Upper lobe of left lung (tissue), 6 donors: ENCODE data around the gene MECP2. TPM values are rescaled to one million over a fixed set of nuclear protein-coding genes. Genes with fewer than 3 reads are reported as not detected.
A peak's percentile ranks its signal among the peaks of the same experiment; 100 is the strongest.
"Not testable (repeated sequence)": the region's sequence is repeated elsewhere in the genome, so short reads cannot be mapped to it uniquely, and the experiment has no call there.

Experiments
- ATAC-seq, 2 donors: fragments of 200-7000 bp; cut with Tn5 transposase; one replicate each; pipeline ENCODE4 v1.9.1; 2022; ENCODE audit warnings: mild to moderate bottlenecking in 2 of 2, moderate library complexity in 2 of 2; ENCODE audit not compliant: low FRiP score in 2 of 2
- DNase-seq, 2 donors: peaks; one replicate each; pipeline ENCODE4 v3.0.0-alpha.2; 2019 to 2020
- H3K27ac ChIP-seq, 4 donors: fragments of 200-600 bp; sonication (generic); one replicate each; pipeline ENCODE4 v1.5.1; 2016 to 2019
- H3K27me3 ChIP-seq, 4 donors: fragments of 200-600 bp; sonication (generic); one replicate each; pipeline ENCODE4 v1.5.1; 2017 to 2019
- H3K36me3 ChIP-seq, 4 donors: fragments of 200-600 bp; sonication (generic); one replicate each; pipeline ENCODE4 v1.5.1; 2016 to 2019
- H3K4me1 ChIP-seq, 4 donors: fragments of 200-600 bp; sonication (generic); one replicate each; pipeline ENCODE4 v1.5.1; 2018 to 2019
- H3K4me3 ChIP-seq, 4 donors: fragments of 200-600 bp; sonication (generic); one replicate each; pipeline ENCODE4 v1.5.1; 2017 to 2019; ENCODE audit warnings: mild to moderate bottlenecking in 2 of 4, moderate library complexity in 1 of 4
- H3K9me3 ChIP-seq, 4 donors: fragments of 200-600 bp; sonication (generic); one replicate each; pipeline ENCODE4 v1.5.1; 2018 to 2019
- CTCF ChIP-seq, 6 experiments: fragments of 450-650 bp in 4 of 6; fragments of 200-600 bp in 2 of 6; sonication (generic) in 2 of 6; IDR thresholded peaks; one replicate each; pipeline ENCODE4 v1.5.1; 2016 to 2019; ENCODE audit warnings: antibody characterized with exemption in 6 of 6
- EP300 ChIP-seq, 4 donors: sonication (generic); formaldehyde crosslinking; IDR thresholded peaks; one replicate each; pipeline ENCODE4 v1.5.1; 2017; ENCODE audit warnings: antibody characterized with exemption in 4 of 4, control low read depth in 2 of 4
- POLR2A ChIP-seq, 4 donors: fragments of 450-650 bp; IDR thresholded peaks; one replicate each; pipeline ENCODE4 v1.5.1; 2016 to 2017; ENCODE audit warnings: antibody characterized with exemption in 4 of 4, mild to moderate bottlenecking in 2 of 4
- POLR2AphosphoS5 ChIP-seq, 2 donors: sonication (generic); formaldehyde crosslinking; IDR thresholded peaks; one replicate each; pipeline ENCODE4 v1.5.1; 2017; ENCODE audit warnings: antibody characterized with exemption in 2 of 2
- WGBS, 2 donors: methylation state at CpG; one replicate each; pipeline ENCODE4 v1.1.5; 2017 to 2018; 5-methylcytosine and 5-hydroxymethylcytosine counted together
- total RNA-seq, 6 donors: library from RNA; depleted of rRNA in 4 of 6; stranded (reverse); fragments of >200 nt in 4 of 6; gene quantifications; one replicate each; pipeline versions ENCODE4 v1.1.0 to v1.2.1, GENCODE V29; 2016 to 2021
- donor health status: DM: no; HTN: no; CAD: no; lungs with moderate emphysema.
- donor health status: DM: no; HTN: yes; CAD: no; lungs with severe emphysema.

Gene MECP2
- total RNA-seq: 100 to 1,000 TPM in 1 of 6 donors, 10 to 100 TPM in 5; 43.3 to 110 (median 59.3) TPM

- peaks cover 22 to 32% (median 22%) of the 10 kb centered on the region in 4 donors for H3K4me1 ChIP-seq
- peak in 1 of 4 donors; percentile 53 for TF ChIP-seq POLR2A (IDR thresholded peaks at IDR 0.05)
- no peak for TF ChIP-seq EP300 (IDR thresholded peaks at IDR 0.05)
- peak in 1 of 2 donors; percentile 32 for TF ChIP-seq POLR2AphosphoS5 (IDR thresholded peaks at IDR 0.05)
- peak in 1 of 6 experiments; percentile 2 for TF ChIP-seq CTCF (IDR thresholded peaks at IDR 0.05)
- peak within 1 kb of the TSS; percentile 52 to 82 (median 76) for H3K4me3 ChIP-seq
- H3K27ac ChIP-seq: peak within 1 kb of the TSS; percentile 92 to 99 (median 96)
- H3K36me3 ChIP-seq: no peaks in the 10 kb centered on the region
- 52 to 73% methylated on average over 6 to 64 of the region's 75 CpGs for WGBS, 2 donors
- ATAC-seq (peak; percentile 93 to 98), DNase-seq (peak; percentile 93 to 98)
- H3K9me3 ChIP-seq: no peaks in the 10 kb centered on the region
- no peaks in the 10 kb centered on the region for H3K27me3 ChIP-seq
These were observed at the start of gene MECP2 for GRCh38 chrX:154097589-154098541. Gene MECP2, minus strand, starts transcription at chrX:154097717.

GRCh38 chrX:154144010-154144409, 46.5 kb upstream of the MECP2 start, which contains the start of gene OPN1LW:
Gene OPN1LW, plus strand, starts transcription at chrX:154144243. Its CDS starts 41 bp downstream, at chrX:154144284.
- H3K9me3 ChIP-seq, H3K36me3 ChIP-seq, H3K27me3 ChIP-seq, DNase-seq, ATAC-seq, H3K4me1 ChIP-seq, H3K4me3 ChIP-seq, H3K27ac ChIP-seq: not testable (repeated sequence)
- 94 to 95% methylated on average over 3 to 13 of the region's 15 CpGs for WGBS, 2 donors

GRCh38 chrX:154142950-154143745, 45.6 kb upstream of the MECP2 start:
- 86 to 87% methylated on average over 14 to 23 of the region's 23 CpGs for WGBS, 2 donors
- H3K27ac ChIP-seq: no peak overlapping the region
- no peak for ATAC-seq
- no peak overlapping the region for H3K4me3 ChIP-seq
- no peak for DNase-seq
- no peaks in the 10 kb centered on the region for H3K36me3 ChIP-seq
- no peaks in the 10 kb centered on the region for H3K4me1 ChIP-seq
- no peaks in the 10 kb centered on the region for H3K27me3 ChIP-seq
- no peaks in the 10 kb centered on the region for H3K9me3 ChIP-seq
- TF ChIP-seq POLR2A (IDR thresholded peaks at IDR 0.05) (no peak), POLR2AphosphoS5 (IDR thresholded peaks at IDR 0.05) (no peak), EP300 (IDR thresholded peaks at IDR 0.05) (no peak), CTCF (IDR thresholded peaks at IDR 0.05) (no peak)

GRCh38 chrX:154142386-154142785, 44.9 kb upstream of the MECP2 start:
- DNase-seq (no peak), ATAC-seq (no peak)
- 94 to 97% methylated on average over 7 to 8 of the region's 8 CpGs for WGBS, 2 donors
- Histone ChIP-seq H3K9me3 (no peaks in the 10 kb centered on the region), H3K27ac (no peak overlapping the region), H3K27me3 (no peaks in the 10 kb centered on the region), H3K36me3 (no peaks in the 10 kb centered on the region), H3K4me3 (no peak overlapping the region), H3K4me1 (no peaks in the 10 kb centered on the region)
- TF ChIP-seq POLR2AphosphoS5 (IDR thresholded peaks at IDR 0.05) (no peak), EP300 (IDR thresholded peaks at IDR 0.05) (no peak), CTCF (IDR thresholded peaks at IDR 0.05) (no peak), POLR2A (IDR thresholded peaks at IDR 0.05) (no peak)

GRCh38 chrX:154140742-154141141, 43.2 kb upstream of the MECP2 start:
- H3K27me3 ChIP-seq: no peaks in the 10 kb centered on the region
- WGBS, 2 donors: 88% methylated on average over 10 of the region's 10 CpGs; no CpG with 5 or more reads in 1 of the 2 donors
- no peaks in the 10 kb centered on the region for H3K36me3 ChIP-seq
- H3K4me3 ChIP-seq: no peak overlapping the region
- no peak for TF ChIP-seq POLR2A (IDR thresholded peaks at IDR 0.05)
- no peak for TF ChIP-seq EP300 (IDR thresholded peaks at IDR 0.05)
- TF ChIP-seq POLR2AphosphoS5 (IDR thresholded peaks at IDR 0.05): no peak
- no peak for TF ChIP-seq CTCF (IDR thresholded peaks at IDR 0.05)
- H3K27ac ChIP-seq: no peak overlapping the region
- DNase-seq (no peak), ATAC-seq (no peak)
- no peaks in the 10 kb centered on the region for H3K9me3 ChIP-seq
- H3K4me1 ChIP-seq: peaks cover 0 to 4% (median 0%) of the 10 kb centered on the region in 4 donors
